OCI-LY1 (cell line): ENCODE results near the gene MEG3.

Source experiments
- H2AFZ ChIP-seq: fragments of 200-600 bp; sonication (generic), shearing (Covaris generic); 2 replicates; pipeline ENCODE4 v1.6.0; 2014; ENCODE audit warnings: antibody characterized with exemption, mild to moderate bottlenecking, low read length
- H3F3A ChIP-seq: fragments of 200-600 bp; sonication (generic), shearing (Covaris generic); 2 replicates; pipeline ENCODE4 v1.6.0; 2014; ENCODE audit warnings: mild to moderate bottlenecking, antibody characterized with exemption, low read length, moderate library complexity; ENCODE audit not compliant: insufficient read depth
- H3K27ac ChIP-seq: fragments of 200-600 bp; sonication (generic); 2 replicates; pipeline ENCODE4 v1.5.1; 2014; ENCODE audit warnings: low read length, mixed run types, mild to moderate bottlenecking, low read depth; ENCODE audit not compliant: poor library complexity, severe bottlenecking
- H3K27me3 ChIP-seq: fragments of 200-600 bp; sonication (generic); 2 replicates; pipeline ENCODE4 v1.6.0; 2014; ENCODE audit warnings: antibody characterized with exemption, mild to moderate bottlenecking, low read length, moderate library complexity; ENCODE audit not compliant: insufficient read depth
- H3K36me3 ChIP-seq: fragments of 200-600 bp; sonication (generic); 2 replicates; pipeline ENCODE4 v1.6.1; 2014; ENCODE audit warnings: mild to moderate bottlenecking, antibody characterized with exemption, low read length, moderate library complexity, mixed read lengths; ENCODE audit not compliant: insufficient read depth
- H3K4me1 ChIP-seq: fragments of 200-600 bp; sonication (generic); 2 replicates; pipeline ENCODE4 v1.5.1; 2014; ENCODE audit warnings: mild to moderate bottlenecking, low read length, moderate library complexity; ENCODE audit not compliant: insufficient read depth, severe bottlenecking
- H3K4me2 ChIP-seq: fragments of 200-600 bp; sonication (generic), shearing (Covaris generic); 2 replicates; pipeline ENCODE4 v1.6.1; 2014; ENCODE audit warnings: low read length
- H3K4me3 ChIP-seq: fragments of 200-600 bp; sonication (generic); 2 replicates; pipeline ENCODE4 v1.5.1; 2014; ENCODE audit warnings: low read length, low read depth, mild to moderate bottlenecking, mixed read lengths; ENCODE audit not compliant: poor library complexity, severe bottlenecking
- H3K79me2 ChIP-seq: fragments of 200-600 bp; shearing (Covaris generic); 2 replicates; pipeline ENCODE4 v1.6.1; 2016; ENCODE audit warnings: mixed run types, low read length, mixed read lengths; ENCODE audit not compliant: insufficient read depth
- H3K9ac ChIP-seq: fragments of 200-600 bp; sonication (generic), shearing (Covaris generic); 2 replicates; pipeline ENCODE4 v1.6.1; 2014; ENCODE audit warnings: mild to moderate bottlenecking, low read length, mixed read lengths
- H3K9me2 ChIP-seq: fragments of 200-600 bp; sonication (generic), shearing (Covaris generic); 2 replicates; pipeline ENCODE4 v1.6.1; 2014; ENCODE audit warnings: low read depth, mild to moderate bottlenecking, low read length, mixed read lengths
- H3K9me3 ChIP-seq: fragments of 200-600 bp; shearing (Covaris generic); 2 replicates; pipeline ENCODE4 v1.6.1; 2014; ENCODE audit warnings: low read length, mixed read lengths
- H4K20me1 ChIP-seq: fragments of 200-600 bp; sonication (generic), shearing (Covaris generic); 2 replicates; pipeline ENCODE4 v1.6.0; 2016; ENCODE audit warnings: mild to moderate bottlenecking, low read length; ENCODE audit not compliant: insufficient read depth
- CTCF ChIP-seq: fragments of 200-600 bp; sonication (generic), shearing (Covaris generic); IDR thresholded peaks from 2 replicates; pipeline ENCODE4 v1.5.1; 2017; ENCODE audit warnings: mild to moderate bottlenecking, antibody characterized with exemption, low read length, moderate library complexity, mixed read lengths
- EZH2 ChIP-seq: fragments of 200-600 bp; sonication (generic), shearing (Covaris generic); IDR thresholded peaks from 2 replicates; pipeline ENCODE4 v1.8.0; 2017; ENCODE audit warnings: borderline replicate concordance, mixed run types, mild to moderate bottlenecking, antibody characterized with exemption, low read length, moderate library complexity, mixed read lengths

Gene MEG3

GRCh38 chr14:100889641-100890040 is 63.7 kb downstream of the MEG3 start:
- Histone ChIP-seq H3K27me3 (no peaks in the 10 kb centered on the region), H3K9ac (no peak overlapping the region), H3K79me2 (no peaks in the 10 kb centered on the region), H3K27ac (no peak overlapping the region), H3K9me3 (no peaks in the 10 kb centered on the region), H3K4me2 (no peak overlapping the region), H3F3A (no peaks in the 10 kb centered on the region), H4K20me1 (no peaks in the 10 kb centered on the region), H3K36me3 (no peaks in the 10 kb centered on the region), H3K4me1 (no peaks in the 10 kb centered on the region), H3K9me2 (no peaks in the 10 kb centered on the region), H3K4me3 (no peak overlapping the region), H2AFZ (no peak overlapping the region)
- TF ChIP-seq CTCF (no peak), EZH2 (no peak)

GRCh38 chr14:100890061-100890850 is 64.3 kb downstream of the MEG3 start:
- no peak for TF ChIP-seq CTCF

GRCh38 chr14:100891051-100891450 is 65.1 kb downstream of the MEG3 start:
- Histone ChIP-seq H3F3A (no peaks in the 10 kb centered on the region), H3K4me1 (no peaks in the 10 kb centered on the region), H3K27ac (no peak overlapping the region), H3K36me3 (no peaks in the 10 kb centered on the region), H3K4me3 (no peak overlapping the region), H3K9ac (no peak overlapping the region), H4K20me1 (no peaks in the 10 kb centered on the region), H3K27me3 (no peaks in the 10 kb centered on the region), H3K79me2 (no peaks in the 10 kb centered on the region), H3K4me2 (no peak overlapping the region), H2AFZ (no peak overlapping the region), H3K9me3 (no peaks in the 10 kb centered on the region), H3K9me2 (no peaks in the 10 kb centered on the region)
- TF ChIP-seq CTCF (no peak), EZH2 (no peak)

More at GRCh38 chr14:100890061-100890850, 64.3 kb downstream of the MEG3 start:
- Histone ChIP-seq H4K20me1 (no peaks in the 10 kb centered on the region), H3K27ac (no peak overlapping the region), H3K79me2 (no peaks in the 10 kb centered on the region), H3K4me3 (no peak overlapping the region), H3K4me1 (no peaks in the 10 kb centered on the region), H2AFZ (no peak overlapping the region), H3K9ac (no peak overlapping the region), H3K4me2 (no peak overlapping the region), H3K9me3 (no peaks in the 10 kb centered on the region), H3K27me3 (no peaks in the 10 kb centered on the region), H3K9me2 (no peaks in the 10 kb centered on the region), H3F3A (no peaks in the 10 kb centered on the region), H3K36me3 (no peaks in the 10 kb centered on the region)
